Stimulated activated CD4-positive, alpha-beta T cell treated with anti-CD3 and anti-CD28 coated beads, Interleukin-1b, Interleukin-23, amount 100 ng/mL, for 24 hours (primary cell): Measurements from ENCODE around the gene RAB15.
"Not testable (repeated sequence)": the region's sequence is repeated elsewhere in the genome, so short reads cannot be mapped to it uniquely, and the experiment has no call there.

ENCODE experiments used
- DNase-seq, 4 experiments: peaks; one replicate each; pipeline ENCODE4 v3.0.0-alpha.2; 2020; ENCODE audit warnings: low read depth in 4 of 4, low spot score in 1 of 4

RAB15 gene

GRCh38 chr14:64913477-64913876, 58.7 kb downstream of the RAB15 start:
- DNase-seq = not testable (repeated sequence)

GRCh38 chr14:64912261-64912660, 59.9 kb downstream of the RAB15 start:
- no peak for DNase-seq

DNA sequence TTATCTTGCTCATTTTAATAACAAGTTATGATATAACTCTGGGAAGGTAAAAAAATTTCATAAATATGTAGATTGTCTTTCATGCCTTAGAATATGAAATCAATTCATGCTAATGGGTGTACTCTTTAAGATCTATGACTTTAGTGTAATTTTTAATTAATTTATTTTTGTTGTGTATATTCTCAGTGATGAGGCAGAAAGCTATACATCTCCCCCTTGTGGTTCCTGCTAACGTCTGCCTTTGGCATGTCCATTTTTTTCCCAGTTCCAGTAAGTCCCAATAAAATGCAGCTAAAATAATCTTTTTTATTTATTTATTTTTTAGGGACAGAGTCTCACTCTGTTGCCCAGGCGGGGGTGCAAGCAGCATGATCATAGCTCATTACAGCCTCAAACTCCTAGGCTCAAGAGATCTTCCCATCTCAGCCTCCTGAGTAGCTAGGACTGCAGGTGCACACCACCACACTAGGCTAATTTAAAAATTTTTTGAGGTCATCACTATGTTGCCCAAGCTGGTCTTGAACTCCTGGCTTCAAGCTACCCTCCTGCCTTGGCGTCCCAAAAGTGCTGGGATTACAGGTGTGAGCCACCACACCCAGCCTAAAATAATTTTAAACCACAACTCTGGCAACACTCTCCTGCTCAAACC, 61.2 kb downstream of the RAB15 start:
- DNase-seq = no peak

DNA sequence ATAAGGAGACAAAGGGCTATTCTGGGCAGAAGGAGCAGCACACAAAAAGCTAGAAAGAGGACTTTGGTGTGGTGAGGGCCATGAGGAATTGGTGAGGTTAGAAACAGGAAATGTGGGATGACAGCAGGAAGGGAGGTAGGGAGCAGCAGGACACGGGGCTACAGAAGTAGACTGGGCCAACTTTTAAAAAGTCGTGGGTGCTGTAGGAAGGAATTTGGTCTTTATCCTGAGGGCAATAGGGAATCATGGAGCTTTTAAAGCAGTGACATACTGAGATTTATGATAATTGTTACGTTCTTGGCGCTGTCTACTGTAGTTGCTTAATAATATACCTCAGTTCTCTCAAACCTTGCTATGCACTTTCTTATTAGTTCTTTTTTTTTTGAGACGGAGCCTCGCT, 66.1 kb downstream of the RAB15 start:
- DNase-seq = no peak

DNA sequence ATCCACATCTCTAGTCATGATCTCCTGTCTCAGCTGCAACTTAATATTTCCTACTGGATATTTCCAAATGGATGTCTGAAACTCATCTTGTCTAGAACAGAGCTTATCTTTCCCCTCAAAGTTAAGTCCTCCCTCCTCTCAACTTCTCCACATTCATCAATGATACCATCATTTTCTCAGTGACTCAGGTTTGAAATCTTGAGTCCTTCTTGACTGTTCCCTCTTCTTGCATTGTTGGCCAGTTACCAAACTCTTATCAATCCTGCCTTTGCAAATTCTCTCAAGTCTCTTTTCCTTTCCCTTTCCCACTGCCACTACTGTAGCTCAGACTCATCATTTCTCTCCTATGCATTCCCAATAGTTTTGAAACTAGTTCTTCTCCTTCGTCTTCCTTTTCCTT, 72.2 kb downstream of the RAB15 start:
- no peak for DNase-seq
